Endothelial cell (in vitro differentiated cells): ENCODE data around the gene RFLNA. TPM values are rescaled to one million over a fixed set of nuclear protein-coding genes. Genes with fewer than 3 reads are reported as not detected.

Source experiments
- DNase-seq: peaks from one replicate; pipeline ENCODE4 v3.0.0; 2021; ENCODE audit warnings: low spot score
- H3K27ac Mint-ChIP-seq: one replicate; pipeline ENCODE4 v1.8.0; 2021; ENCODE audit warnings: mixed read lengths, inconsistent platforms; ENCODE audit not compliant: unreplicated experiment
- H3K27me3 Mint-ChIP-seq: one replicate; pipeline ENCODE4 v1.8.0; 2021; ENCODE audit warnings: mild to moderate bottlenecking, moderate library complexity, mixed read lengths, inconsistent platforms; ENCODE audit not compliant: unreplicated experiment
- H3K36me3 Mint-ChIP-seq: one replicate; pipeline ENCODE4 v1.8.0; 2021; ENCODE audit warnings: mild to moderate bottlenecking, low read depth, mixed read lengths, inconsistent platforms; ENCODE audit not compliant: unreplicated experiment
- H3K4me1 Mint-ChIP-seq: one replicate; pipeline ENCODE4 v1.8.0; 2021; ENCODE audit warnings: mild to moderate bottlenecking, mixed read lengths, inconsistent platforms; ENCODE audit not compliant: unreplicated experiment
- H3K4me3 Mint-ChIP-seq: one replicate; pipeline ENCODE4 v1.8.0; 2021; ENCODE audit warnings: mild to moderate bottlenecking, mixed read lengths, inconsistent platforms; ENCODE audit not compliant: unreplicated experiment
- H3K9me3 Mint-ChIP-seq: one replicate; pipeline ENCODE4 v1.8.0; 2021; ENCODE audit warnings: mixed read lengths, inconsistent platforms; ENCODE audit not compliant: unreplicated experiment
- total RNA-seq: library from RNA; stranded (reverse); fragmentation: NEBNext Ultra II Directional; extraction: Animal tissue kit (Norgen Biotek cat#: 25700); gene quantifications from one replicate; pipeline ENCODE4 v1.2.1, GENCODE V29; 2021; ENCODE audit not compliant: unreplicated experiment
- TF ChIP-seq, protein P1 (sequence below): fragments of 200-600 bp; sonication (generic); IDR thresholded peaks from one replicate; pipeline ENCODE4 v1.5.0; 2021; ENCODE audit warnings: antibody characterized with exemption; ENCODE audit not compliant: unreplicated experiment

Gene RFLNA
- total RNA-seq, 1 donor from 2014 or later = 13.3 TPM

DNA sequence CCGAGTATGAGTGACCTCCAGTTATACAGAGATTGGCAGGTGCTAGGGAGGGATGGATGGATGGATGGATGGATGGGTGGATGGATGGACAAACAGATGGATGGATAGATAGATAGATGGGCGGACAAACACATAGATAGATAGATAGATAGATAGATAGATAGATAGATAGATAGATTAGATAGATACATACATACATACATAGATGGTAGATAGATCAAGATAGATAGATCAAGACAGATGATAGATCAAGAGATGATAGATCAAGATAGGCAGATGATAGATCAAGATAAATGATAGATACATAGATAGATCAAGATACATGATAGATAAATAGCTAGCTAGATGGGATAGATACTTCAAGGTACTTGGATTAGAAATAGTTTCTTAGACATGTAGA, 18.6 kb upstream of the RFLNA start:
- H3K9me3 Mint-ChIP-seq = no peaks in the 10 kb centered on the region
- TF ChIP-seq, protein P1, sequence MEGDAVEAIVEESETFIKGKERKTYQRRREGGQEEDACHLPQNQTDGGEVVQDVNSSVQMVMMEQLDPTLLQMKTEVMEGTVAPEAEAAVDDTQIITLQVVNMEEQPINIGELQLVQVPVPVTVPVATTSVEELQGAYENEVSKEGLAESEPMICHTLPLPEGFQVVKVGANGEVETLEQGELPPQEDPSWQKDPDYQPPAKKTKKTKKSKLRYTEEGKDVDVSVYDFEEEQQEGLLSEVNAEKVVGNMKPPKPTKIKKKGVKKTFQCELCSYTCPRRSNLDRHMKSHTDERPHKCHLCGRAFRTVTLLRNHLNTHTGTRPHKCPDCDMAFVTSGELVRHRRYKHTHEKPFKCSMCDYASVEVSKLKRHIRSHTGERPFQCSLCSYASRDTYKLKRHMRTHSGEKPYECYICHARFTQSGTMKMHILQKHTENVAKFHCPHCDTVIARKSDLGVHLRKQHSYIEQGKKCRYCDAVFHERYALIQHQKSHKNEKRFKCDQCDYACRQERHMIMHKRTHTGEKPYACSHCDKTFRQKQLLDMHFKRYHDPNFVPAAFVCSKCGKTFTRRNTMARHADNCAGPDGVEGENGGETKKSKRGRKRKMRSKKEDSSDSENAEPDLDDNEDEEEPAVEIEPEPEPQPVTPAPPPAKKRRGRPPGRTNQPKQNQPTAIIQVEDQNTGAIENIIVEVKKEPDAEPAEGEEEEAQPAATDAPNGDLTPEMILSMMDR = no peak
- peaks cover 13% of the 10 kb centered on the region for H3K27me3 Mint-ChIP-seq
- no peak overlapping the region for H3K27ac Mint-ChIP-seq
- no peak overlapping the region for H3K4me3 Mint-ChIP-seq
- H3K36me3 Mint-ChIP-seq = no peaks in the 10 kb centered on the region
- no peak for DNase-seq
- peaks cover 6% of the 10 kb centered on the region for H3K4me1 Mint-ChIP-seq

DNA sequence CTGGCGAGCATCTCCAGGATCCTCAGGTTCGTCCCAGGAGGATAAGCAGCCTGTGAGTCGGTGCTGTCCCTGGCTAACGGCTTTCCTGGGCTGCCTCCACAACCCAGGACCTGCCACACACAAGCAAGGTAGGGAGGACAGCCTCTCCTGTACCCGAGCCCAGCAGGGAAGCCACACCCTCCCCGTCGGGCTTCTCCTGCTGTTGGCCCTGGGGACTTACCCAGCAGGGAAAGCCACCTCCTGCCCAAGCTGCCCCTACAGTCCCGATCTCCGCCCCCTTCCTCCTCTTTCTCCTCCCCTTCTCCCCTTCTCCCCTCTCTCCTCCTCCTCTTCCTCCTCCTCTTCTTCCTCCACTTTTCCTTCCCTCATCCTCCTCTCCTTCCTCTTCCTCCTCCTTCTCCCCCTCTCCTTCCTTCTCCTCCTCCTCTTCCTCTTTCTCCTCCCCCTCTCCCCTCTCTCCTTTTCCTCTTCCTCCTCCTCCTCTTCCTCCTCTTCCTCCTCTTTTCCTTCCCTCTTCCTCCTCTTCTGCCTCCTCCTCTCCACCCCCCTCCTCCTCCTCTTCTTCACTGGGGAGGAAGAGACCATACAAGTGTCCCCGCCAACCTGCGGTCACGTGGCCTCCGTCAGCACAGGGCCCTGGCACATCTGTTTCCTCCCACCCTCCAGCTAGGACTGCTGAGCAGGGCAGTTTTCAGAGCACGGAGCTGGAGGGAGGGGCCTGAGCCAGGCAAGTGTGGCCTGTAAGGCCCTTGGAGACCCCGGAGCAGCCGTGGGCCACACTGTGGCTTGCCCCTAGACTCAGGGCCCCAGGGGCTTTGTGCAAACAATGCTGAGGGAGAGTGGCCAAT, 17.3 kb upstream of the RFLNA start:
- no peak overlapping the region for H3K27ac Mint-ChIP-seq
- TF ChIP-seq, protein P1 = no peak

DNA sequence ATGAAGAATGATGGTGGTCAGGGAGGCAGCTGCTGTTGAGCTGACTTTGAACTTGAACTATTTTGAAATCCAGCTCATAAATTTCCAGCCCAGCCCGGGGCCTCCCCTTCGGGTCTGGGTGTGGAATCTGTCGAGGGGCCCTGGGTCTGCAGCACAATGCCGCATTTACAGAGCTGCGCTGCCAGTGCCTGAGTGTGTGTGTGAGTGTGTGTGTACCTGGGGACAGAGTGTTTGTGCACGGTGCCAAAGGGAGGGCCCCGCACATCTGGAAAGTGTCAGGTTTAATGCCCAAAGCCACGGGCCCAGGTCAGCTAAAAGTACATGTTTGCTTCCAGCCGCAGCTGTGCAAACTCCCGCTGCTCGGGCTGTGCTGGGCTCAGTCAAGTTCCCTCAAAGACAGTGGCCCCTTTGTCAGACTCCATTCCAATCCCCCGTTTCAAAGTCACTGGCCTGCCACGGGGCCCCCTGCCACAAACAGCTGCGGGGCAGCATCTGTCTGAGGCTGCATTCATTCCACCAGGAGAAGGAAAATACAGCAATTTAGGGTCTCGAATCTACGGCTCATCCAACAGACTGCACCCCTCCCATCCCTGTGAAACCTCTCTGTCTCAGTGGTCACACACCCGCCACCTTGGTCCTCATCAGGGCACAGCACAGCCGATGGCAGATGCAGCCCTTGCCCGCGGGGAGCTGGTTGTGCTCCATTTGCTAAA, 16.3 kb upstream of the RFLNA start:
- Mint-ChIP-seq H3K4me3 (no peak overlapping the region), H3K9me3 (no peaks in the 10 kb centered on the region), H3K27me3 (peaks cover 16% of the 10 kb centered on the region), H3K4me1 (peaks cover 16% of the 10 kb centered on the region), H3K27ac (no peak overlapping the region), H3K36me3 (no peaks in the 10 kb centered on the region)
- TF ChIP-seq, protein P1 = no peak
- DNase-seq = no peak

More for the DNA sequence above, 17.3 kb upstream of the RFLNA start:
- Mint-ChIP-seq H3K27me3 (peaks cover 16% of the 10 kb centered on the region), H3K9me3 (no peaks in the 10 kb centered on the region), H3K4me1 (peaks cover 7% of the 10 kb centered on the region), H3K4me3 (no peak overlapping the region), H3K36me3 (no peaks in the 10 kb centered on the region)
- no peak for DNase-seq

DNA sequence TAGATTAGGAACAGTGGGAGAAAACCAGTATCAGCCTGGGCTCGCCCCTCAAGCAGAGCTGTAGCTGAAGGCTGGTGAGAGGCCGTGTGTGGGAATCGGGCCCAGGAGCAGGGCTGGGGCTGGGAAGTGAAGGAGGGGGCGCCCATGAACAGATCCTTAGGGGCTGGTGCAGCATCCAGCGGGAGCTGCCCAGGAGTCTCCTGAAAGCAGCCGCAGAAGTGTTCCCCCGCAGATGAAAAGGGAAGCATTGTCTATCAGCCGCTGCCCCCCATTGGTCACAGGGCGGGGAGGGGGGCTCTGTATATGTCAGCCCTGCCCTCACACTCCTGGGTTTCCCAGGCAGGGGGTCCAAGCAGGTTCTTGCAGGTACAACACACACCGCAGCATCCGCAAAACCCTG, 15.6 kb upstream of the RFLNA start:
- Mint-ChIP-seq H3K27me3 (peaks cover 16% of the 10 kb centered on the region), H3K9me3 (no peaks in the 10 kb centered on the region), H3K36me3 (no peaks in the 10 kb centered on the region), H3K4me1 (peaks cover 18% of the 10 kb centered on the region), H3K27ac (no peak overlapping the region), H3K4me3 (no peak overlapping the region)
- no peak for DNase-seq
- TF ChIP-seq, protein P1 = no peak

DNA sequence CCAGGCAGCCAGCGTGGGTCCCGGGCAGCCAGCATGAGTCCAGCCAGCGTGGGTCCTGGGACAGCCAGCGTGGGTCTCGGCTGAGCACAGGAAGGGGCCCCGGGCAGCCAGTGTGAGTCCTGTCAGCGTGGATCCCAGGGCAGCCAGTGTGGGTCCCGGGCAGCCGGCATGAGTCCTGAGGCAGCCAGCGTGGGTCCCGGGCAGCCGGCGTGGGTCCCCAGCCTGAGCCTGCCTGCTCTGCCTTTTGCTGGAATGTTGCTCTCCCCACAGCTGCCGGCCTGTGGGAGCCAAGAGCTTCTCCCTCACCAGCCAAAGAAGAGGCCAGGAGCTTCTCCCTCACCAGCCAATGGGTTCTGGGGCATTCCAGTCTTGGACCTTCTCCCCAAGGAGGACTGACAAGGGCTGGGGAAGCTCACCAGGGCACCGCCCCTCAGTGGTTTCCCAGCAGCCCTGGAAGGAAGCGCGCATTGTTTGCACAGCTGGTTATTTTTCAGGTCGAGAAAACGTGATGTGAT, 15.0 kb upstream of the RFLNA start:
- TF ChIP-seq, protein P1 = no peak
- no peak overlapping the region for H3K27ac Mint-ChIP-seq
- peaks cover 3% of the 10 kb centered on the region for H3K9me3 Mint-ChIP-seq
- H3K4me3 Mint-ChIP-seq = no peak overlapping the region
- peaks cover 16% of the 10 kb centered on the region for H3K27me3 Mint-ChIP-seq
- no peaks in the 10 kb centered on the region for H3K36me3 Mint-ChIP-seq
- peaks cover 18% of the 10 kb centered on the region for H3K4me1 Mint-ChIP-seq
- DNase-seq = no peak
